HG03039 (cell line): Measurements from ENCODE around the gene BUD31.
"Not testable (repeated sequence)": the region's sequence is repeated elsewhere in the genome, so short reads cannot be mapped to it uniquely, and the experiment has no call there.

ENCODE experiments used
- ATAC-seq: cut with Tn5 transposase; IDR thresholded peaks from one replicate; pipeline ENCODE4 v1.9.1; 2021; ENCODE audit warnings: mild to moderate bottlenecking, moderate library complexity; ENCODE audit not compliant: unreplicated experiment

The BUD31 gene

DNA sequence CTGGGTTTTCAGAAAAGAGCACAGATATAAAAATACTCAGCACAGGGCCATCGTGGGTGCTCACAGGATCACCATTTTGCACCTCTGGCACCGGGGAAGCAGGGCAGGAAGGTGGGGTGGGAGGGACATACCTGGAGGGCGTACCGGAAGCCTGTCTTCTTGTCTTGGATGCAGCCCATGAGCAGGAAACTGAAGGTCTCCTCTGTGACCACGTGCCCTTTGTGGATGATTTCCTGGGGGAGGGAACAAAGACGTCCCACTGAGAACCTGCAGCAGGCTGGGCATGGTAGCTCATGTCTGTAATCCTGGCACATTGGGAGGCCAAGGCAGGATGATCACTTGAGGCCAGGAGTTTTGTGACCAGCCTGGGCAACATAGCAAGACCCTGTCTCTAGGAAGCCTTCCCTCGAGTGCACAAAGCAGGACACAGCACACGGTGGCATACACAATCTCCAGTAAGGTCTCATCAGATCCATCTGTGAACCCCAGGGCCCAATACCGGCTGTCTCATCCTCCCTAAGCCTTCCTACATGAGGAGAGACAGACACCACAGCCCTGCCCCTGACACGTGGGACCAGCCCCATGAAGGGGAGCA is 20.3 kb downstream of the BUD31 start:
- no peak for ATAC-seq

DNA sequence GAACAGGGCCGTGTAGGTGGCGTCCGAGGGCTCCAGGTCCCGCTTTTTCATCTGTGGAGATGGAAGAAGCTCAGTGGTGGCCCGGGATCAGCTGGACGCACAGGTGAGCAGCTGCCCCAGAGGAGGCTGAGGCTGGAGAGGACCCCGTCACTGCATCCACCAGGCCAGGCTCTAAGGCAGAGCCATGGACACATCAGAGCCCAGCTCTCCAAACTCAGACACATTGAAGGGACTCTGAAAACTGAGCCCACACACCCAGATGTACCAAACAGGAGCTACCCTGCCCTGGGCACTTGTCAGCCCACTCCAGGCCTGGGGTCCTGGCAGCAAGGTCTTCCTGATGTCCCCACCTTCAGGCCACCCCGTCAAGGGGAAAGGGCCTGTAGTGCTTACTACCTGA is 21.0 kb downstream of the BUD31 start:
- no peak for ATAC-seq

DNA sequence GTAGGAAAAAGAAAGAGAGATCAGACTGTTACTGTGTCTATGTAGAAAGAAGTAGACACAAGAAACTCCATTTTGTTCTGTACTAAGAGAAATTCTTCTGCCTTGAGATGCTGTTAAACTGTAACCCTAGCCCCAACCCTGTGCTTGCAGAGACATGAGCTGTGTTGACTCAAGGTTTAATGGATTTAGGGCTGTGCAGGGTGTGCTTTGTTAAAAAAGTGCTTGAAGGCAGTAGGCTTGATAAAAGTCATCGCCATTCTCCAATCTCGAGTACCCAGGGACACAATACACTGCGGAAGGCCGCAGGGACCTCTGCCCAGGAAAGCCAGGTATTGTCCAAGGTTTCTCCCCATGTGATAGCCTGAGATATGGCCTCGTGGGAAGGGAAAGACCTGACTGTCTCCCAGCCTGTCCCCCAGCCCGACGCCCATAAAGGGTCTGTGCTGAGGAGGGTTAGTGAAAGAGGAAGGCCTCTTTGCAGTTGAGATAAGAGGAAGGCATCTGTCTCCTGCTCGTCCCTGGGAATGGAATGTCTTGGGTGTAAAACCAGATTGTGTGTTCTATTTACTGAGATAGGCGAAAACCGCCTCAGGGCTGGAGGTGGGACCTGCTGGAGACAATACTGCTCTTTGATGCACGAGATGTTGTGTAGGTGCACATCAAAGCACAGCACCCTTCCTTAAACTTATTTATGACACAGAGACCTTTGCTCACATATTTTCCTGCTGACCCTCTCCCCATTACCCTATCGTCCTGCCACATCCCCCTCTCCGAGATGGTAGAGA is 23.2 kb downstream of the BUD31 start:
- ATAC-seq, result not testable (repeated sequence)

DNA sequence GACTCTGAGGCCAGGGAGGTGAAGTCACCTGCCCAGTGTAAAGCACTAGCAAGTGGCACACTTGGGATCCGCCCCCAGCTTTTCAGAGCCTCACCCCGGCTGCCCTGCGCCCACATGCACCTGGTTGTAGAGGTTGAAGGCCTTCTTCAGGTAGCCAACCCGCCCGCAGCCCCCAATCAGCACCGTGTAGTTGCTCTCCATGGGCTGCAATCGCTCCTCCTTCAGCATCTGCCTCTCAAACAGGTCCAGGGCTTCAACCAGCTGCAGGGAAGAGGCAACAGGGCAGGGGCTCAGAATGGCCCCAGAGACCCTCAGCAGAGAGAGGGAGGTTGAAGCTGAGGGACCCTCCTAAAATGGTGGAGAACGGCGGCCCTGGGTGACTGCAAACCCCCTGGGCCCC is 24.4 kb downstream of the BUD31 start:
- ATAC-seq, result no peak

DNA sequence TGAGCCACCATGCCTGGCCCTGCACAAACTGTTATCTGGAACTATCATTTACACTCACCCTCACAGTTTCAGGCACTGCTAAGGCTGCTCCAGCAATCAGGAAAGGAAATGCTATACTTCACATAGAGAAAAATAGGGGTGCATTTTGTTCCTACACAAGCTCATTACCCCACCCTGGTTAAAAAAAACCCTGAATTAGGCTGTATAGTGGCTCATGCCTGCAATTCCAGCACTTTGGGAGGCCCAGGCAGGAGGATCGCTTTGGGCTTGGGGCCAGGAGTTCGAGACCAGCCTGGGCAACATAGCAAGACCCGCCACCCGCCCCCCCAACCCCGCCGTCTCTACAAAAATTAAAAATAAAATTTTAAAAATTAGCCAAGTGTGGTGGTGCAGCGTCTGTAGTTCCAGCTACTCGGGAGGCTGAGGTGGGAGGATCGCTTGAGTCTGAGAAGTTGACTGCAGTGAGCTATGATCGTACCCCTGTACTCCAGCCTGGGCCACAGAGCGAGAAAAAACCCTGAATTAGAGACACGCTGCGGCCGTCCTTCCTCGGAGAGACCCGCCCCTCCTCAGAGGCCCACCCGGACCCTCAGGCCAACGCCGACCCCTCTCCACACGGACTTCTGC is 29.3 kb downstream of the BUD31 start:
- ATAC-seq, result no peak

- peak; percentile 86 for ATAC-seq
These were observed 30.1 kb downstream of the BUD31 start, which contains the start of the genes CPSF4 and PTCD1 for GRCh38 chr7:99438573-99439480. Gene CPSF4 (plus strand): TSS chr7:99438943. CDS start chr7:99439083, 140 bp downstream. Gene PTCD1 (minus strand): TSS chr7:99438798. CDS start chr7:99435242, 3,556 bp downstream.

DNA sequence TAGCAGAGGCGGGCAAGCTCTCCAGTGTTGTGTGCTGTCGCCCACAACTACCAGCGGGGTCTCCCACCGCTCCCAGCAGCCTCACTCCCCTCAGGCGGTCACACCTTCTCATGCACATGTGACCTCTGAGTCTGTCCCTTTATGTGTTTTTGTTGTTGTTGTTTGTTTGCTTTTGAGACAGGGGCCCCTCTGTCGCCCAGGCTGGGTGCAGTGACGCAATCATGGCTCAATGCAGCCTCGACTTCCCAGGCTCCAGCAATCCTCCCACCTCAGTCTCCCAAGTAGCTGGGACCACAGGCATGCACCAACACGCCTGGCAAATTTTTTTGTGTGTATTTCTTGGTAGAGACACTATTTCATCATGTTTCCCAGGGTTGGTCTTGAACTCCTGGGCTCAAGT is 31.4 kb downstream of the BUD31 start:
- no peak for ATAC-seq

DNA sequence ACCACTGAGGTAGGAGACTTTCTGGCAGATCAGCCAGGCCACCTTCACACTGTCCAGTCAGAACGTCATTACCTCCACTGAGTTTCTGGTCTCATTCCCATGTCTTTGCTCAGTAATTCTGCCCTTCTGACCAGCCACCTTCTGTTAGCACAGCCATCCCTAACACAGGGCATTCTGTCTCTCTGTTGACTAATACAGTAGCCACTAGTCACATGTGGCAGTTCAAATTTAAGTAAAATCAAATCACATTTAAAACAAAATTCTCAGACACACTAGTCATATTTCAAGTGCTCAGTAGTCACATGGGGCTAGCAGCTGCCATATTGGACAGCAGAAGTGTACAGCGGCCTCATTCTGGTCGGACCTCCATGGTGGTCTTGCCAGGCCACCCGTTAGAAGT is 37.3 kb downstream of the BUD31 start:
- no peak for ATAC-seq

GRCh38 chr7:99447943-99448342 is 39.2 kb downstream of the BUD31 start:
- no peak for ATAC-seq

DNA sequence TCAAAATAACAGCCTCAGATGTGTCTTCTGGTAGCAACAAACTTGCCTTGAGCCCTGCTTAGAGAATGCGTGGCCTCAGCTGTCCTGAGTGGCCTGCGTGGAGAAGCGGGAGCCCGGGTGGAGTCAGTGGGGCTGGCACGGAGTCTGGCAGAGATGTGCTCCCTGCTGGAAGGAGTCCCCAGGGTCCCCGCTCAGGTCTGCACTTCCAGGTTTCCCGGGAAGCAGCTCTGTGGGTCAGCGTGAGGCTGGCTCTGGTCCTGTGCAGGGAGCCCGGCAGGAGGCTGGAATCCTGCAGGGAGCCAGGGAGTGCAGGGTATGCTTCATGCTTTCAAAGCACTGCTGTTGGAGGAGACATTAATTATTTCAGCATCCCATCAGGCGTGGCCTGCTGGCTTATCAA is 40.1 kb downstream of the BUD31 start:
- no peak for ATAC-seq

DNA sequence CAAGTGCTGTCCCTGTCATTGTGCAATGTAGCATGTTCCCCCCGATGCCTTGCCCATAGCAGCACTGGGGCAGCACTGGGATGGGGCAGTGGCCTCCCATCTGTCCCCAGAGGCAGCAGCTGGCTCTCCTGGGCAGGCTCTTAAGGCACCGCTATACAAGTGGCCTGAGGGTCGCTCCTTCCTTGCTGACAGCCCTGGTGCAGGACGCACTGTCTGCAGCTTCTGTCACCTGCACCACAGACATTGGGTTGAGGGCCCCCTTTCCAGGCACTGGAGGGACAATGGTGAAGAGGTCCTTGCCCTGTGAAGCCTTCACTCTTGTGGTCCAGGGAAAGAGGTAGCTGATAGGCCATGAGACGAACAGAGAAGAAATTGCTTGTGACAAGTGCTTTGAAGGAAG is 40.6 kb downstream of the BUD31 start:
- ATAC-seq, result no peak

GRCh38 chr7:99451936-99452335 is 43.2 kb downstream of the BUD31 start:
- ATAC-seq, result no peak

GRCh38 chr7:99452541-99452940 is 43.8 kb downstream of the BUD31 start:
- no peak for ATAC-seq

DNA sequence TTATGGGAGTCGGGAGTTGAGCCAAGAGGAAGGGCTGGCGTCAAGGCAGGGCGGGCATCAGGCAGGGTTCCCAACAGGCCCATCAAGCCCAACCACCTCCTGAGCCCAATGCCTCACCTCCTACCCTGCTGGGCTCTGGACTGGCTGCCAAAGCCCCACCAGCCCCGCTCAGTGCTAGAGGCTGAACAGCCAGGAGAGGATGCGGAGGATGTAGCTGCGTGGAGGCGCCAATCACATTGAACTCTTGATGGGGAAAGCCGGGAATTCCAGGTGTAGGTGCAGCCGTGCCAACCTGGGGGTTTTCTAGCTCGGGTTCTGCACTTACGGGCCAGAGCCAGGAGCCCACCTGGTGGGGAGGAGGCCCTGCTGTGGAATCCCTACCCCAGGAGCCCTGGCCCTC is 44.3 kb downstream of the BUD31 start:
- ATAC-seq, result no peak

DNA sequence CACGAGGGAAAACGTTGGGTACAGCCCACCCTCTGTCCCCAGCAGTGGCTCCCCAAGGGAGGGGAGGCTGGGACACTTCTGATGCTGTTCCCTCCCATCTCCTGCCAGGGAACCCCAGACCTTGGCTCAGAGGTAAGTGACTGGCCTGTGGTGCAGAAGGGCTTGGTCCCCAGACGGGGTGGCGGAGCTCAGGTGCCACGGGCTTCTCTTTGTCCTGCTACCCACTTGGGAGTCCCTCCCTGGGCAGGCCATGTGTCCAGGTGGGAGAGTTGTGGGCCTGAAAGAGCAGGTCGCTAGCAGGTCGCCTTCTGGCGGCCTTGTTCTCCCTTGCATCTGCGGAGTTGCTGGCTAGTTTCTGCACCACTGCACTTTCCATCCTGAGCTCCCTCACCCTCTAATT is 47.1 kb downstream of the BUD31 start:
- no peak for ATAC-seq

- no peak for ATAC-seq
These were observed 47.5 kb downstream of the BUD31 start for GRCh38 chr7:99456288-99456687.

DNA sequence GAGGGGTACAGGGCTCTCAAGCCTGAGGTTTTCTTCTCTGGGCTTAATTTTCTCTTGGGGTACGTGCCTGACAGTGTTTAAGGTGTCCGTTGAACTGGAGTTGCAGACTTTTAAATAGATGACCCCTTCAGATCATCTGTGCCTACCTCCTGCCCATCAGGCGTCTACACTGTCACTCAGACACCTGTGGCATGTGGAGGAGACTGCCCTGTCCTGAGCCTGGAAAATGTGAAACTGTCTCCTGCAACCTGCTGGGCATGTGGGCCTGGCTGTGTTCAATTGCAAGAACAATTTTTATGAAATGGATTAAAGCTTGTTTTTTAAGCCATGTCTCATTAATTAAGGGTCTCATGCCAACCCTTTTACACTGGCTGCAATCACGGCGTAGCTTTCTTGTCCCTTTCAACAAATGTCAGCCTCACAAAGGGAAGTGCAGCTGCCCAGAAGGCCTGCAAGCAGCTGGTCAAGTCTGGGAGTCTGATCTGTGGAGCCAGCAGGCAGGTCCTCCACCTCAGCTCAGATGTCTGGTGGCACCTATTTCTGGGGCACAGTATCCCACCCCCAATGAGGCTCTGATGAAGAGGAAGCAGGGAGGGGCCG is 48.4 kb downstream of the BUD31 start:
- no peak for ATAC-seq

DNA sequence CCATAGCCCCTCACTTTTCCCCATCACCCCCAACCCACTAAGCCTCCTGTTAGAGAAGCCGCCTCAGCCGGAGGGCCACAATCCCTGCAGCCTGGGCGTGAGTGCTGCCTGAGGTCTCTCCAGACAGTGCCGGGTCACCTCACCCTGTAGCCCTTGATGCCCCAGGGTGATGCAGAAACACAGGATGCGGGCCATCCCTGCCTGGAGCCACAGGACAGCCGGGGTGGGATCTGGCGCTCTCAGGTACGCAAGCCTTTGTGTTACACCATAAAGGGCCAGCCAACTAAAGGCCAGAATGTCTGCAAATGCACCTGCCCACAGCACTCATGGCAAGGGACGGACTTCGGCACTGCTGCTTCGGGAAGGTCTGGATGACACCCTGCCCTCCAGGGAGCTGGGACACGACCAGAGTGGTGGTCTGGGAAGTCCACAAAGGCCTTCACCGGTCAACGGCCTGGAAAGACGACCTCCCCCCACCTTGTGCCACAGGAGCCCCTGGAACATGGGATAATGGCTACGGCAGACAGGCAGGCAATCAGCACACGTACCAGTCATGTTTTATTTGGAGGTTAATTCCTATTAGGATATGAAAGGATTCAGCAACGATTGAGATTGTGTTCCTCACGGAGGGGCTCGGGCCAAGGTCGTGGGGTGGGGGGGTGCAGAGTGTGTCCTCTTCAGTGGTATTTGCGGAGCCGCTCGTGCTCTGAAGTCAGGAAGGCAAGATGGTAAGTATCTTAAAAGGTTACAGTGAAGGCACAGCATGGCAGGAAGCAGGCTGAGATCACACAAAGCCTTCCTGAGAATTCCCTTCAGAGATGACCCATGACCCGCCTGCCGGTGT is 49.1 kb downstream of the BUD31 start:
- ATAC-seq, result no peak

DNA sequence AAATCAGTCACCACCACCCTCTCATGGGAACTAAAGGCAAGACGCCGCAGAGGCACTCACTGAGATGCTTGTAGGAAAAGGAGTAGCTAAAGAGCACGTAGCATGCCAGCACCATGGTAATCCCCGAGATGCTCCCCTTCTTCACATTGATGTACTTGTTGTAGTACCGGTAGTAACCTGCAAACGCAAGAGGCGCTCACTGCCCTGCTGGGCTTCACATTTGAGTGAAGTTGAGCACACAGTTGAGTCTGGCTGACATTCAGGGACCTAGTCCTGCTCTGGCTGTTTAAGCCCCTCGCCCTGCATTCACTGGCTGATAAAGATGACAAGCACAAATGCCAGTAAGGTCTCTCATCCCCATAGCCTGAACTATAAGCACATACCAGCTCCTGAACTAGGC is 50.3 kb downstream of the BUD31 start:
- no peak for ATAC-seq

GRCh38 chr7:99460651-99461050 is 51.9 kb downstream of the BUD31 start:
- no peak for ATAC-seq
